HG03575 (cell line): Measurements from ENCODE around the gene PPM1E.
"Not testable (repeated sequence)": the region's sequence is repeated elsewhere in the genome, so short reads cannot be mapped to it uniquely, and the experiment has no call there.

ENCODE experiments used
- ATAC-seq: cut with Tn5 transposase; IDR thresholded peaks from one replicate; pipeline ENCODE4 v1.9.1; 2021; ENCODE audit not compliant: unreplicated experiment, insufficient number of reproducible peaks, low FRiP score; ENCODE audit errors: extremely low read depth

The PPM1E gene

DNA sequence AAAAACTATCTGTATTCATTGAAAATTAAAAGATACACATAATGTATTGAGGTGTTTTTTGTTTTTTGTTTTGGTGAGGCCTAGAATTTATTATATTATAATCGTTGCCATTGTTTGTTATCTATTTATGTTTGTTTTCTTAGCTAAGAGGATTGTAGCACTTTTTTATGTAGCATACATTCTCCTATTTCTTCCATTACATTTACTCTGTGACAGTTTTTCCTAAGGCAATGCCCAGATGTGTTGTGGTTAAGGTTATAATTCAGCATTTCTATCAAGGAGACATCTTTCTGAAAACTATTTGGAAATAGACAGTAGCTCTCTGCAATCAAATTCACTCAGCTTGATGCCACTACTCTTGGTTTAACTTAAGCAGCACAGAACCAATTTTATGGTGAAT, 161.6 kb downstream of the PPM1E start:
- ATAC-seq = no peak

GRCh38 chr17:58918072-58918471, 162.4 kb downstream of the PPM1E start:
- ATAC-seq = no peak

DNA sequence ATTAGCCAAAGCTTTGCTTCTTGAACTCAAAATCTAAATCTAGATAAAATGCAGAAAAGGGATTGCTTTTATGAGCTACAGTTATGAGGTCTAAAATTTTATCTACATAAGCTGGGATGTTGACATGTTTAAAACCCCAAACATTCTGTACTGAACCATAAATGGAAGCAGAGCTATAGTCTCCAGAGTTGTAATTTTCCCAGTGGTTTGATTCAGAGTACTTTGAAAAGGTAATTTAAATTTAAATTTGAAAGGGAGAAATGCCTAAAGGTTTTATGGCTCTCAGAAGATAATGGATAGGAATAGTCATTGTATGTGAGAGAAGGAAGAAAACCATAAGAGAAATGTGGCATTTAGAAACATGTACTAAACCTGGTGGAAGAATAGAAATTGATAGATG, 163.2 kb downstream of the PPM1E start:
- no peak for ATAC-seq

- ATAC-seq = no peak
Measured at GRCh38 chr17:58920773-58921172, 165.1 kb downstream of the PPM1E start.

DNA sequence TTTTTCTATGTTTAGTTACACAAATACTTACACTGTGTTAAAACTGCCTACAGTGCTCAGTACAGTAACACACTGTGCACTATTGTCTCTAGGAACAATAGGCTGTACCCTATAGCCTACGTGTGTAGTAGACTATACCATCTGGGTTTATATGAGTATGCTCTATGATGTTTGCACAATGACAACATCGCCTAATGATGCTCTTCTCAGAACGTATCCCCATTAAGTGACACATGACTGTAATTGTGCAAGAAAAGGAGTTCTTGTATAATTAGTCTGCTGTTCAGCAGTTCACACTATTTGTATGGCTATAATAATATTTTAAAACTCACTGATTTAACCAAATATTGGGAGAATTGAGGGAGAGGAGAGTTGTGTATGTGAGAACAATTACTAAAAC, 177.3 kb downstream of the PPM1E start:
- no peak for ATAC-seq

DNA sequence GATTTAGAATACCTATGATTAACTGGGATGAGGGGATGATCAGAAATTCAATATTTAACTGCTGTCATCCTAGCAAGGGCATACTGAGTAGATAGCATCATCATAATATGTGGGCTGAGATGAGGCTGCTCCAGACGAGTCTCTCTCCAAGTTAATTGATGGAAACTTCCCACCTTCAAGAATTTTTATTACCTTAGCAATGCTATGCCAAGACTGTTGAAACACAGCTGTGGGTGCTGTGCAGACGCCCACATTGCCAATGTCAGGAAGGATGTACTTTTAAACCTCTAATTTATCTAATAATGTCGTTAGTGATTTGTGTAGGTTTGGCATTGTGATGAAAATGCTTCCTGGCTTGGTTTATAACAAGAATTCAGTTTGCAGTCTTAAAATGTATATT, 180.6 kb downstream of the PPM1E start:
- no peak for ATAC-seq

DNA sequence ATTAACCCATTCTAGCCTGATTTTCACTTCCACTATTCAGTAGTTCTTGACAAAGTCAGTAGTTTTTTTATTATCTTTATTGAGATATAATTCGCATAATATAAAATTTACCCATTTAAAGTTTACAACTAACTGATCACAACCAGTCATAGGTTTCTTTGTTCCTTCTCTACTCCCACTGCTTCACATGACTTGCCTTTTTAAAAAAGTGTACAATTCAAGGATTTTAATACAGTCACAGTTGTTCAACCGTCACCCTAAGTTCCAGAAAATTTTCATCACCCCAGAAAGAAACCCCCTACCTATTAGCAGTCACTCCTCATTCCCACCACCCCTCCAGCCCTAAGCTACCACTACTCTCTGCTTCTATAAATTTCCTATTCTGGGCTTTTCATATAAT, 188.5 kb downstream of the PPM1E start:
- no peak for ATAC-seq

- no peak for ATAC-seq
Measured at GRCh38 chr17:58947411-58947810, 191.8 kb downstream of the PPM1E start.

DNA sequence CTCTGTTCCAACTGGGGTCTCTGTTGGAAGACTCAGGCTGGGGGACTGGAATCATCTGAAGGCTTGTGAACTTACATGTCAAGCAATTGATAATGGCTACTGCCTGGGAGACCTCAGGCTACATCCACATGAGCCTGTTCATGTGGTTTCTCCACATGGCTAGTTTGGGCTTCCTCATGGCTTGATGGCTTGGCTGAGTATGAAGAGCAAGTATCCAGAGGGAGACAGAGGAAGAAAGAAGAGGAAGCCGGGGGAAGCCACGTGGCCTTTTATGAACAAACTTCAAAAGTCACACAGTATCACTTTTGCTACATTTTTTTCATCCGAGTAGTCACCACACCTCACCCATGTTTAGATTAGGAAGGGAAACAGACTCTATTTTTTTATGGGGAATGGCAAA, 192.2 kb downstream of the PPM1E start:
- no peak for ATAC-seq

- ATAC-seq = not testable (repeated sequence)
Measured at GRCh38 chr17:58954358-58954757, 198.7 kb downstream of the PPM1E start.

GRCh38 chr17:58956997-58957724, 201.5 kb downstream of the PPM1E start:
- no peak for ATAC-seq

- not testable (repeated sequence) for ATAC-seq
Measured at GRCh38 chr17:58957725-58958073, 202.0 kb downstream of the PPM1E start.

DNA sequence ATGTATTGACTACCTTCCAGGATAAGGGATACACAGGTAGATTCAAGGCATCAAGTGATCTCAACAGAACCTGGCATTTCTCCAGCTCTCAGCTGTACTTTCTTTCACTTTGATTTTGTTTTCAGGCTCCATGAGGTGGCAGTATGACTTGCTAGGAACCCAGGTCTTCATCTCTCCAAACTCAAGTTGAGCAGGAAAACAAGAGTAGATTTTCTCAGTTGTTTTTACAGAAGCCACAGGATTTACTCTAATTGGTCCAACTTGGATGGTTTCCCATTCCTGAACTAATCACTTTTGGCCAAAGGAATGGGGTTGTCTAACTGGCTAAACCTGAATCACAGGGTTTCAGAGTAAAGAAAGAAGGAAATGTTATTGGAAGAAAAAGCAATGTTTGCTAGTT, 204.4 kb downstream of the PPM1E start:
- no peak for ATAC-seq

DNA sequence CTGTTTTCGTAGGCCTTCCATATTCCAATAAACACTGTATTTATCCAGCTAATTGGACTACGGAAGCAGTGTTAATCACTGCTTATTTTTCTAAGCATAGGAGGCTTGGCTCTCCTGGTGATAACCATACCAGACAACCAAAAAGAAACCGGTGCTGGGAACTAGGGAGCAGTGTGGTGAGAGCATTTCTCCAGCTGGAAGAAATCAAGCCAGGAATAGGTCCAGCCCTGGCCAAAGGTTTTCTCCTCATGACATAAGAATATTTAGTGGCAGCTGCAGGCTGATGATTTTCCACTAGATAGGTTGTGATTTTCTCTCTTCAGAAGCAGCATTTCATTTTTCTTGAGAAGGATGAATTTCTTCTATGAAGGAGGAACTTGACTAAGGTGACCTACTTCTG, 209.6 kb downstream of the PPM1E start:
- no peak for ATAC-seq

- no peak for ATAC-seq
Measured at GRCh38 chr17:58966208-58966607, 210.6 kb downstream of the PPM1E start.

DNA sequence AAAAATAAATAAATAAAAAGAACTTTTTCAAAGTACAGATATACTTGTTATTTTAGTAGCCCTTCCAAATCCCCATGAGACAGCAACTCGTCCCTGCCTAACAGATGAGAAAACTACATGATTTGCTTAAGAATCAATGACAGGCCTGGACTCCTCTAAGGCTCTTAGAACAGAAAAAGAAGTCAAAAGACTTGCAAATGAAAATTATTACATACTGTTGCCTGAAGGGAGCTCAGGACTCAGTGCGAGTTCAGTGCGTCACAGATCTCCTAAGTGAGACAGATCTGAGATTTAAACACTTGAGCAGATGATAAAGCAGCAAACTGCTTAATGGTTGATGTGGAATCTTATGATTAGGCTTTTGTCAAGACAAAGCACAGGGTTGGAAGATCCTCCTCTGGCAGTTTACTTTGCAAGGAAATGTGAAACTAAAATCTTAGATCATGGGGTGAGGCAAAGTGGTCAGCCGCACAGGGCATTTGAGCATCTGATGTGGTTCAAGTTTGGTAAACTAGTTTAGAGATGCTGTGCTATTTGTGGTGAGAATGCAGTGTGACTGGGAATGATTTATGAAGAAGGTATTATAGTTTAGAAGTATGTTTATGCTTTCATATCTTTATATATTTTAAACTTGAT, 212.9 kb downstream of the PPM1E start:
- ATAC-seq = no peak

- ATAC-seq = no peak
Measured at GRCh38 chr17:58969156-58969555, 213.5 kb downstream of the PPM1E start.

DNA sequence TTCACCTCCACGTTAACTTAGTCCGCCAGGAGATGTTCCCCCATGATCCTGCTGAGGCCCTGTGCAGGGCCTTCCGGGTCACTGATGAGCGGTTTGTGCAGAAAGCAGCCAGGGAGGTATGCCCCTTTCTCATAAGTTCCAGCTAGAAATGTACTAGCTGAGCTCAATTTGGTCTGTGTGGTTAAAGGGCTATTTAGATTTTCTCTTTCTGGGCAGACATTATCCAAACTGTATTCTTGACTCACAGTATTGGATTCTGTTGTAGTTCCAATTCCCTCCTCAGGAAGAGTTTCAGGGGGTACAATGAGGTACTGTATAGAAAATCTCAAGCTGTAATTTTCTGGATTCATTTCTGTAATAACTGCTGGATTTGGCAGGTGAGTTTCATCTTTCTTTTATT, 214.0 kb downstream of the PPM1E start:
- ATAC-seq = no peak

GRCh38 chr17:58970609-58971450, 215.2 kb downstream of the PPM1E start:
- no peak for ATAC-seq

- ATAC-seq = no peak
Measured at GRCh38 chr17:58974354-58974753, 218.7 kb downstream of the PPM1E start.
